ENCODE measurements around the gene ACIN1.

The ACIN1 gene

DNA sequence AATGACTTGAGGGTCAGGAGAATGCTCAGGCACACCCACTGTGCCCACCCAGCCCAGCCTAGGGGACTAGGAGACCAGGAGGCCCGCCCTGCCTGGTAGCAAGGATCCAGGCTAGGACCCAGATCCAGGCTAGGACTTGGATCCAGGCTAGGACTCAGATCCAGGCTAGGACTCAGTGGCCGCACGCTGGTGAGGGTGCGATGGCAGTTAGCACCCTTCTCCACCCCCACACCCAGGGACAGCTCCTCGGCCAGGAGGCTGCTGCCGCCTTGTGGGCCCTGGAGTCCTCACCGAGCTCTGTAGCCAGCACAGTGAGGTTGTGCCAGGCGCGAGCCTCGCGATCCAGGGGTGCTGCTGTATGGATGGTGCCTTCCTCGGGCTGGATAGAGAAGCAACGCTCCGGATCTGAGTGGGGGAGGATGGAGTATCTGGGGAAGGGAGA lies 42.7 kb downstream of the ACIN1 start:
- Histone ChIP-seq H3K9me3 (ENCODE audit: insufficient read depth, low read length) (no peaks in the 10 kb centered on the region), H3K36me3 (ENCODE audit: low read length) (no peaks in the 10 kb centered on the region), H3K9me2 (replicated peaks; ENCODE audit: insufficient read depth, low read length) (no peaks in the 10 kb centered on the region), H3K9ac (ENCODE audit: low read length) (no peak overlapping the region), H3K27me3 (ENCODE audit: low read length) (no peaks in the 10 kb centered on the region), H3K4me2 (ENCODE audit: low read depth, low read length, poor library complexity, severe bottlenecking) (no peak overlapping the region), H3F3A (ENCODE audit: insufficient read depth) (0 out of 2 replicates have a peak, but pooled peaks cover 4% of the 10 kb centered on the region), H3K79me2 (ENCODE audit: insufficient read depth, low read length) (no peaks in the 10 kb centered on the region), H3K27ac (ENCODE audit: low read depth, low read length) (no peak overlapping the region), H3K4me3 (ENCODE audit: insufficient read depth, low read length, poor library complexity, severe bottlenecking) (no peak overlapping the region), H4K20me1 (ENCODE audit: low read depth, low read length) (no peaks in the 10 kb centered on the region), H2AFZ (ENCODE audit: low read depth, low read length, severe bottlenecking) (no peak overlapping the region)
- no peak for TF ChIP-seq CTCF (IDR thresholded peaks at IDR 0.05; ENCODE audit: insufficient read depth, low read length, poor library complexity, severe bottlenecking)
- no peak for TF ChIP-seq EZH2phosphoT487 (conservative IDR thresholded peaks at IDR 0.05; ENCODE audit: low read length)

- no peaks in the 10 kb centered on the region for H3K9me2 ChIP-seq (replicated peaks; ENCODE audit: insufficient read depth, low read length)
- H3K79me2 ChIP-seq (ENCODE audit: insufficient read depth, low read length) = no peaks in the 10 kb centered on the region
- H3K4me3 ChIP-seq (ENCODE audit: insufficient read depth, low read length, poor library complexity, severe bottlenecking) = no peak overlapping the region
- TF ChIP-seq CTCF (IDR thresholded peaks at IDR 0.05; ENCODE audit: insufficient read depth, low read length, poor library complexity, severe bottlenecking) = no peak
- TF ChIP-seq EZH2phosphoT487 (conservative IDR thresholded peaks at IDR 0.05; ENCODE audit: low read length) = no peak
- H3K9ac ChIP-seq (ENCODE audit: low read length) = no peak overlapping the region
- no peak overlapping the region for H3K4me2 ChIP-seq (ENCODE audit: low read depth, low read length, poor library complexity, severe bottlenecking)
- H4K20me1 ChIP-seq (ENCODE audit: low read depth, low read length) = no peaks in the 10 kb centered on the region
- no peak overlapping the region for H2AFZ ChIP-seq (ENCODE audit: low read depth, low read length, severe bottlenecking)
- no peaks in the 10 kb centered on the region for H3K27me3 ChIP-seq (ENCODE audit: low read length)
- no peaks in the 10 kb centered on the region for H3K9me3 ChIP-seq (ENCODE audit: insufficient read depth, low read length)
- H3K27ac ChIP-seq (ENCODE audit: low read depth, low read length) = no peak overlapping the region
- H3K36me3 ChIP-seq (ENCODE audit: low read length) = no peaks in the 10 kb centered on the region
- H3F3A ChIP-seq (ENCODE audit: insufficient read depth) = 0 out of 2 replicates have a peak, but pooled peaks cover 2% of the 10 kb centered on the region
Observed at GRCh38 chr14:23051141-23052057, 43.5 kb downstream of the ACIN1 start.

GRCh38 chr14:23049011-23049410 lies 45.9 kb downstream of the ACIN1 start:
- no peaks in the 10 kb centered on the region for H4K20me1 ChIP-seq (ENCODE audit: low read depth, low read length)
- no peak overlapping the region for H3K27ac ChIP-seq (ENCODE audit: low read depth, low read length)
- no peak overlapping the region for H3K4me3 ChIP-seq (ENCODE audit: insufficient read depth, low read length, poor library complexity, severe bottlenecking)
- H3K79me2 ChIP-seq (ENCODE audit: insufficient read depth, low read length) = no peaks in the 10 kb centered on the region
- no peaks in the 10 kb centered on the region for H3K9me2 ChIP-seq (replicated peaks; ENCODE audit: insufficient read depth, low read length)
- H3K4me2 ChIP-seq (ENCODE audit: low read depth, low read length, poor library complexity, severe bottlenecking) = no peak overlapping the region
- TF ChIP-seq CTCF (IDR thresholded peaks at IDR 0.05; ENCODE audit: insufficient read depth, low read length, poor library complexity, severe bottlenecking) (no peak), EZH2phosphoT487 (conservative IDR thresholded peaks at IDR 0.05; ENCODE audit: low read length) (no peak)
- H3K9me3 ChIP-seq (ENCODE audit: insufficient read depth, low read length) = no peaks in the 10 kb centered on the region
- no peaks in the 10 kb centered on the region for H3K27me3 ChIP-seq (ENCODE audit: low read length)
- no peaks in the 10 kb centered on the region for H3K36me3 ChIP-seq (ENCODE audit: low read length)
- no peak overlapping the region for H3K9ac ChIP-seq (ENCODE audit: low read length)
- H3F3A ChIP-seq (ENCODE audit: insufficient read depth) = no peaks in the 10 kb centered on the region
- H2AFZ ChIP-seq (ENCODE audit: low read depth, low read length, severe bottlenecking) = no peak overlapping the region
